Measurements from ENCODE around the gene CST9.
A peak's percentile ranks its signal among the peaks of the same experiment; 100 is the strongest.
"Not testable (repeated sequence)": the region's sequence is repeated elsewhere in the genome, so short reads cannot be mapped to it uniquely, and the experiment has no call there.

CST9 gene

DNA sequence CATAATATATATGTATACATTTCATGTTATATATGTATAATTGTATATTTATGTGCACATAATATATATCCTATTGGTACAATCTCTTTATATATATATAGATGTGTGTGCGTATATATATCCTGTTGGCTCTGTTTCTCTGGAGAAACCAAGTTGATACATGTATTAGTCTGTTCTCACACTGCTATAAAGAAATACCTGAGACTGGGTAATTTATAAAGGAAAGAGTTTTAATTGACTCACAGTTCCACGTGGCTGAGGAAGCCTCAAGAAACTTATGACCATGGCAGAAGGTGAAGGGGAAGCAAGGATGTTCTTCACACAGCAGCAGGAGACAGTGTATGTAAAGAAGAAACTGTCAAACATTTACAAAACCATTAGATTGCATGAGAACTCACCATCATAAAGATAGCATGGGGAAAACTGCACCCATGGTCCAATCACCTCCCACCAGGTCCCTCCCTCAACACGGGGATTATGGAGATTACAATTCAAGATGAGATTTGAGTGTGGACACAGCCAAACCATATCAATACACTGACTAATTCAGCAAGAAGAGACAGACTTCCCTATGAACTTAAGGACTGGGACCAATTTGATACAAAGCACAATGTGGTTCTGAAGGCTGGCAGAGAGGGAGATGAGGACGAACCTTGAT is 18.1 kb upstream of the CST9 start:
- DNase-seq, result no peak

DNA sequence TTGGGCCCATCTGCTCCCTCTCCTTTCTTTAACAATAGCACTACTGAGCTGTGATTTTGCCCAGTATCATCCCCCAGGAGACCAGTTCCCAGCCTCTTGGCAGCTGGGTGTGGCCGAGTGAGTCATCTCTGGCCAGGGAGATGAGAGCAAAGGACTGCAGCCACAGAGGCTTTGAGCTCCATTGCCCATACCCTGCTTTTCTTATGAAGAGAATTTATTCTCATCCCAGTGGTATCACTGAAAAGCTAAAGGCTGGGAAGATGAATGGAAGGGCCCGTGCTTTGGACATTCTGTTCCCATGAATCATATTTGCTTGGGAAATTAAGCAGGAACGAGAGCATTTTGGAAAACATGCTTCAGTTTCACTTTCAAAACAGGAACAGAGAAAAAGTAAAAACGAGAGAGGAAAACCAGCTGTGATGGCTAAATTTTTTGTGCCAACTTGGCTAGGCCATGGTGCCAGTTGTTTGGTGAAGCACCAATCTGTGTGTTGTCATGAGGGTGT is 17.2 kb upstream of the CST9 start:
- DNase-seq, result no peak

DNA sequence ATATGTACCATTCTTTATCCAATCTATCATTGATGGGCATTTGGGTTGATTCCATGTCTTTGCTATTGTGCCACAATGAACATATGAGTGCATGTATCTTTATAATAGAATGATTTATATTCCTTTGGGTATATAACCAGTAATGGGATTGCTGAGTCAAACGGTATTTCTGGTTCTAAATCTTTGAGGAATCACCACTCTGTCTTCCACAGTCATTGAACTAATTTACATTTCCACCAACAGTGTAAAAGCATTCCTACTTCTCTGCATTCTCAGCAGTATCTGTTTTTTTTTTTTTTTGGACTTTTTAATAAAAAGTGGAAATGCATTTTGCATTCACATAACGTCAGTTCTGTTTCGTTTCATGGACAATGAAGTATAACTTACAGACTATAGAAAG is 16.7 kb upstream of the CST9 start:
- DNase-seq, result not testable (repeated sequence)

DNA sequence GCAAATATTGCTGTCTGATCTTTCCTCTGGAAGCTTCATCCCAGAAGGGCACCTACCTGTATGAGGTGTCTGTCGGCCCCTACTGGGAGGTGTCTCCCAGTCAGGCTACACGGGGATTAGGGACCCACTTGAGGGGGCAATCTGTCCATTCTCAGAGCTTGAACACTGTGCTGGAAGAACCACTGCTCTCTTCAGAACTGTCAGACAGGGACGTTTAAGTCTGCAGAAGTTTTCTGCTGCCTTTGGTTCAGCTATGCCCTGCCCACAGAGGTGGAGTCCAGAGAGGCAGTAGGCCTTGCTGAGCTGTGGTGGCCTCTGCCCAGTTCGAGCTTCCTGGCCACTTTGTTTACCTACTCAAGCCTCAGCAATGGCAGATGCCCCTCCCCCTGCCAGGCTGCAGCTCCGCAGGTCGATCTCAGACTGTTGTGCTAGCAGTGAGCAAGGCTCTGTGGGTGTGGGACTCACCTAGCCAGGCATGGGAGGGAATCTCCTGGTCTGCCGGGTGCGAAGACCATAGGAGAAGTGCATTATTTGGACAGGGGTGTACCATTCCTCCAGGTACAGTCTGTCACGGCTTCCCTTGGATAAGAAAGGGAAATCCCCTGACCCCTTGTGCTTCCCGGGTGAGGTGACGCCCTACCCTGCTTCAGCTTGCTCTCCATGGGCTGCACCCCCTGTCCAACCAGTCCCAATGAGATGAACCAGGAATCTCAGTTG is 15.1 kb upstream of the CST9 start:
- not testable (repeated sequence) for DNase-seq

DNA sequence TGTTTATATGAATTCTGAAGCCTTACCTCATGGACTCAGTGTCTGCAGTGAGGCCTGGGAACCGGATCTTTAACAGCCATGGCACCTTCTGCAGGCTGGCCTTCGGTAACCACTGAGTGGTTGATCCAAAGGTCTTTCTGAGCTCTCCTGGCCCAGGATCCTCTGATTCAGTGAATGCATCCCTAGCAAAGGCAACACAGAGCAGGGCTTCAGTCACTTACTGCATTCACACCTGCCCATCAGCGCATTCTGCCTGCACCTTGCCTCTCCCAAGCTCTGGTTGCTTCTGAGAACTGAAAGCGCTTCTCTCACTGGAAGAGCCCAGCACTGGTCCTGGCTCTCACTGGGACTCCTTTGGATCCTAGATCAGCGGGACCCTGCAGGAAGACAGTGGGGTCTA is 8.4 kb upstream of the CST9 start:
- DNase-seq, result no peak

DNA sequence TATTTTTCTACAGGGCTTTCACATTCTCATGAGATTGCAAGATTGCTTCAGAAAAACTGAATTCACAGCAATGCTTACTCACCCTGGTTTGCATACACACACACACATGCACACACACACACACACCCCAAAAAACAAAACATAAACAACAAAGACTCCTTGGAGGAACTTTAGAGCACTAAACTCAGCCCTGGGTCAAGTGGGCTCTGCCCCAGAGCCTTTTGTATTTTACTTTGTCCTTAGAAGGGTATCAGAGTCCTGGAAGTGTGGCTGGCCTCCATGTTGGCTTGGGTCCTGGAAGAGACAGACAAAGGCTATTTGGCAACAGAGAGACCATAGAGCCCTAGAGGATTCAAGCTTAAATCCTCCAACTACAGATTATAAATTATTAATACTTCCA is 8.0 kb upstream of the CST9 start:
- no peak for DNase-seq

DNA sequence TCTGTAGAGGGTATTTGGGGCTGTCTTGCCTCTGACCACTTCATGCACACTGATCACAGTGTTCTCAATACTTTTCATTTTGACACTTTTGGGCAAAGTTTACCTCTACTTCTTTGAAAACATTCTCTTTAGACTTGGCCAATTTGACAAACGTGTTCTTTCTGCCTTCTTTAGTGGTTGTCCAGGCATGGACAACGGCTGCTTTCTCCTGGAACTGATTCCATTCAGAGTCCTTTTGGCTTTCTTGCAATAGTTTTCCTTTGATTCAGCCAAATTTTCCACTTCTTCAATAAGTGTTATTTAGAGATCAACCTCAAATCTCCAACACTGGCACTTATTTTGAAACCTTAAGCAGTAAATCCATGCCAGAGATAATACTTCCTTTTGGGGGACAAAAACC is 6.7 kb upstream of the CST9 start:
- no peak for DNase-seq

DNA sequence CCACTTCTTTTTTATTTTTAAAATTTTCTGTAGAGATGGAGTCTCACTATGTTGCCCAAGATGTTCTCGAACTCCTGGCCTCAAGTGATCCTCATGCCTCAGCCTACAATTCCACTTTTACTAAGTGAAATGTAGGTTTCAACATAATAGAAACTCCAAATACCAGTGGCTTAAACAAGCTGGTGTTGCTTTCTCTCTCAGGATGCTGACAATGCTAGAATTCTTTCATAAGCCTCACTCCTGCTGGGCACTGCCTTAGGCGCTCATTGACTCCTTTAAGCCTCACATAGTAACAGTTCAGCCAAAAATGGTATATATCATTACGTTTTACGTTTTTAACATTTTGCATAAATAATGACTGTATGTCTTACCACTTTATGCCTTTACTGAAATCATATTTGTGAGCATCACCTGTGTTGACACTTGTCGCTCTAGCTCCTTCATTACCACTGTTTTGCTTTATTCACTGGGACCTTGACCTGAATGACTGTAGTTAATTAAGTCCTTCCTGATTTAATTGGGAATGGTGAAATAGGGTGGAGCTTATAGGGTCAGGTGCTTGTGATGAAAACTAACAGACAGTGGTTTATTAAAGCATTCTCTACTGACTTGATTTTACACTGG is 3.9 kb upstream of the CST9 start:
- DNase-seq, result no peak

DNA sequence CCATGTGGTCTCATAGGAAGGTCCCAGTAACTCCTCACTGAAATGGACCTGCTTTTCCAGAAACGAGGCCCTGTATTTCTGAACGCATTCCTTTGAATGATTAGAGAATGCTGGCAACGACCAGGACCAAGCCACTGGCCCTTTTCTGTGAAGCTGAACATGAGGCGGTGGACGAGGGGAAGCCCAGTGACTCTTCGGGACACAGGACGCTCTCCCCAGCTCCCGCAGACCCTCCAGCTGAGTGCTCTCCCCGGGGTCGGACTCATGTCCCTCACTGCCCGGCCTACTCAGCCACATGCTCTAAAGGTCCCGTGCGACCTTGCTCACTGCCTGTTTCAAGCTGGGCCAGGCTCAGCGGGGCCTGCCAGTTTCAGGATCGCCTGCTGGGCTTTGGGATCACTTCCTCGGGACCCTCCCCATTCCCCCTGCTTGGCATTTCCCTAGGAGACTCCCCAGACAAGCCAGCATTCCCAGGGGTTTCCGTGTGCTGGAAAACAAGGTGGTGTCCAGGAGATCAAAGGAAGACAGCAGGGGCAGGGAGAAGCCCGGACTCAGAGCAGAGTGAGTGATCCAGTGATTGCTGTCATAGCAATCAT is 2.6 kb upstream of the CST9 start:
- DNase-seq, result no peak

DNA sequence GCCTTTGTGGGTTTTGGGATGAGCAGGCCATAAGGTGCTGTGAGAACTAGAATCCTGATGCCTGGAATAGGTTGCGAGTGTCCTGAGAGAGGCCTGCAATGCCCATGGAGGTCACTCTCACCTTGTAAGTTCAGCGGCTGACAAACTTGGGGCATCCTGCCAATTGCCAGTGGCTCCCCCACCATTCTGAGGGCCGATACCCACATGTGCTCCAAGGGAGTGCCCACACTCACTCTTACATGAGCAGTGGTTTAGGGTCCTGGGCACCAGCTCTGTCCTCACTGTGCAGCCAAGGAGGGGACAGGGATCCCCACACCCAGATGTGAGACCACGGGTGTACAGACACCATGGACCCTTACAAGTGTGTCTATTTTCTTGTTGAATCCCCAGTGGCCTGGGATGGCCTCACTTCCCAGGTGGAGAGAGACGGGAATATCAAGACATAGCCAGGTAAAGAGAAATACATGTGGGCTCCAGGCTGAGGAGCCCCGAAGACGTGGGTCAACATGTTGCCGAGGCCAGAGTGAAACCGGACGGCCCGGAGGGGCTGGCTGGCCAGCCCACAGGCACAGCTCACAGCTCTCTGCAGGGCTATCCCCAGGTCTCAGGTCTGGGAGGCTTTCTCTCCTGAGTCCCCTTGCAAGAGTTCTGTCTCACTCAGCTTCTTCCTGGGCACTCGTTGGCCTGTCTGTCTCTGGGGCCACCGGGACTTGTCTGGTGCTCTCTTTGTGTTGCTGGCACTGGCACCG is 2.0 kb upstream of the CST9 start:
- DNase-seq, result no peak

DNA sequence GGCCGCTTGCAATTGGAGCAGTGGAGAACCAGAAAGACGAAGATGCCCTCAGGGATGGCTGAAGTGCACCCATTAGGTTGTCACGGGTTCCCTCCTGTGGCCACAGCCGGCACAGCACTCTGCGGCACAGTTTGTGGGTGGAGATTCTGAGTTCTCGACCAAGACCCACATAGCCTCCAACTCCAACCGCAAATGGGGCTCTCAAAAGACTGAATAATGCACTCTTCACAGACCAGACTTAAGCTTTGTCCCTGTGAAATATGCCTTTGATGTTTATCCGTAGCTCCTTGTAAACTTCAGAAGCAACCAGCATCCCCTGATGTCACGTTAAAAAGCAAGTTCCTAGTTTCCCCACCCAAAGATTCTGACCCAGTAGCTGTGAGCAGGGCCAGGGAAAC is 934 bp upstream of the CST9 start:
- DNase-seq, result peak; percentile 33

DNA sequence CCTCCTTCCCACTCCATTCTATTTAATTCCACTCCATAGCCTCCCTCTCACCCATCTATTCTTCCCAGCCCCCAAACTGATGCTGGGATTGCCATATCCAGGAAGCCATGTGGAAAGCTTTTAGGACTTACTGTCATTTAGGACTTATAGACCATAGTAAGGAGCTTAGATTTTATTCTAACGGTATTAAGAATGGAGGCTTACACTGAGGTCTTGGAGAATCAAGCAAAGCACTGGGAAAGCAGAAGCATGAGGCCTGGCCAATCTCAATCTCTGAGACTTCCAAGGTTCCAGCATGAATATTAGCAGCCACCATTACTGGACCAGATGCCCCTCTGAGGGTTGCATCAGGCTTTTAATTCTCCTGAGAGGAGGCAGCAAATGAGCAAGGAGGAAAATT is 1.4 kb downstream of the CST9 start:
- no peak for DNase-seq

DNA sequence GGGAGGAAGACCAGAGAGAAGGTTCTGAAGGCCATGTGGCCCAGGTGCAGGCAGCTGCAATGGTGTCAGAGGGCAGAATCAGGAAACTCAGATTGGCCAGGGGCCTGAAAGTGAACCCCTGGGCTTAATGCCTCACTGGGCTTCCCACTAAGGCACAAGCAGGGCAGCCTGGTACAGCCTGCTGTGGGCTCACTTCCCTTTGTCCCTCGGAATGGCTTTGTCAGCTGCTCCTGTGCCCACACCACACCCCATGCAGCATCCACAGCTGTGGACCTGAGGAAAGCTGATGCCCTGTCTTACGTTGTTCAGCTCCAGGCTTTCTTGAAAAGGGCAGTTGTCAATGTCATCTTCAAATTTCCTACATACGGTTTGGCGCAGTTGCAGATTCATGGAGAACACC is 2.4 kb downstream of the CST9 start:
- no peak for DNase-seq

DNA sequence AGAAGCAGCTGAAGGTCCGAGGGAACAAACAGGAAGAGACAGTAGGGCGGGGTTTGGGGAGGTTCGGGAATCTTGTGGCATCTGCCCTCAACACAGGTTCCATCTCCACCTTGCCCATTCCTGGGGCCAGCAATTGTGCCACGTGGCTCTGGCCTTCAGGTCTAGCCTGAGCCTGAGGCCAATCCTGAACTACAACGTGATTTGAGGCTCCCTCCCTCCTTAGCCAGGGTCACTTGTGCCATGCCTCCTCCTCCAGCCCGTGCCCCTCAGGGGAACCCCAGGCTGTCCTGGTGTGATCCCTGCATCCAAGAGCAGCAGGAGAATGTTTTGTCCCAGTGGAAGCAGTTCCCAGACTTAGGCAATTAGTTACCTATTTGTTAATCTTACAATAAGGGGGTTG is 3.0 kb downstream of the CST9 start:
- no peak for DNase-seq

DNA sequence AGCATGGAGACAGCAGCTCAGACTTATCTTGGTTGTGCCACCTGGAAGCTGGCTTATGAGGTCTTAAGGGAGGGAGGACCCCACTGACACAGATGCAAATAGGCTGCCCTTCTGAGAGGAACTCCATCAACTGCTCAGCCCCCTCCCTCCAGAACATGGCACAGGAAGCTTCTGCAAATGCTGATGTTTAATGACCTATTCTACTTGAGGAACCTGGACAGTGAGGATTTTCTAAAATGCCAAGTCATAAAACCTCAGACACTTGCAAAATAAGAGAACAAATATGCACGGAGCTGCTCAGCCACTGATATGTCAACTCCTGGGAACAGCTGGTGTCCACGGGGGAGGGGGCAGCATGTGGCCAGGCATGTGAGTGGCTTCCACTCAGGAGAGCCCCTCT is 3.5 kb downstream of the CST9 start:
- DNase-seq, result no peak

DNA sequence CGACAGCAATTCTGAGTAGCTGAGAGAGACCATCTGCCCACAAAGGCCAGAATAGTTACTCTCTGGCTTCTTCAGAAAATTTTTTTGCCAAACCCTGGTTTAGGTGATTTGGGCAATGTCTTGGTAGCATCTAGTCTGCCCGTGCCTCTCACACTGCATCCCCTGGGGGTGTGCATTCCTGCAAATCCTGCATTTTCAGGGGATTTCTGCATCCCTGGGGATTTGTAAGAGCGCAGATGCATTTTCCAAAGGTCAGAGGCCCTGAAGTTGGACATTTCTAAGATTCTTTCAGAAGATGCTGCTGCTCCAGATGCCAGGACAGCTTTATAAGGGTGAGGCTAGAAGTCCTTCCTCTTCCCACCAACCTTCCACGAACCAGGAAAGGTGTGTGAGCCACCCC is 4.0 kb downstream of the CST9 start:
- no peak for DNase-seq

DNA sequence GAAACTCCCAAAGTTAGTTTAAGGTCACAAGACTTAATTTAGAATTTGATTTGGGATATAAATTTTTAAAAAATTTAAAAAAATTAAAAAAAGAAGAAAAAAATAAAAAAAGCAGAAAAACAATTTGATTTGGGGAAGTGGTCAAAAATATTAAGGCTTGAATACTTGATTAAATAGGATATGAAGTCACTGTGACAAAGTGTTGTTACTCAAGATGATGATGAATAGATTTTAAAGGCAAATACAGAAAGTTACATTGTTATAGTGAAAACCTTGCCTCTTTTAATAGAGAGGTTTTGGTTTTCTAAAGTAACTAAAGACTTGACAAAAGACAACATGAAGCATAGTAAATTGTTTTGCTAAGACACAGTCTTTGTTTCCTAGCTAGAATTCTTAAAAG is 7.2 kb downstream of the CST9 start:
- DNase-seq, result no peak

DNA sequence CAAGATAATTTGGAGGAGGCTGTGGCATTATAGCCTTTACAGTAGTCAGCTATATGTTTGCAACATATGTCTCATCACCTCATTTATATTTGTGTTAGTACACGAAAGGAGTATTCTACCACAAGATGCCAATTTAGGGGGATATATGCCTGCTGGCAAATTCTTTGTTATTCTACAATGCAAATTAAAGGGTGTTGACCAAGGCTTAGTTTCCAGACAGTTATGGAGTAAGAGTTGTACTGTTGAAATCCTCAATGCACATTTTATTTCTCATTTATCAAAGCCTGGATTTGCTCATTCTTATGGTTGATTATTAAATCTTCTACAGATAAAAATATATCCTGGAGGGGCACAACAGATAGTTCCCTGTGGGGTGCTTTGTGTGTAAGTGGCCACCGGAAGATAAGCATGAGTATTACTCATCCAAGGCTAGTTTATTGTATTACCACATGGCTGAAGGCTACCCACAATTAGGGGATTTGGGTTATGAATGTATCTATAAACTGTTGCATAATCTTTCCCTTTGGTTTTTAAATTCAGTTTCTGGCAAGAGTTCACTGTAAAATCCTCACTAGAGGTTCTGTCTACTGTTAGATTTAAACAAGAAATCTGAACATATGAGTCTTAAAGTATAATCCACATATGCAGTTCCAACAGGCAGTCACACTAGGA is 9.0 kb downstream of the CST9 start:
- DNase-seq, result no peak

DNA sequence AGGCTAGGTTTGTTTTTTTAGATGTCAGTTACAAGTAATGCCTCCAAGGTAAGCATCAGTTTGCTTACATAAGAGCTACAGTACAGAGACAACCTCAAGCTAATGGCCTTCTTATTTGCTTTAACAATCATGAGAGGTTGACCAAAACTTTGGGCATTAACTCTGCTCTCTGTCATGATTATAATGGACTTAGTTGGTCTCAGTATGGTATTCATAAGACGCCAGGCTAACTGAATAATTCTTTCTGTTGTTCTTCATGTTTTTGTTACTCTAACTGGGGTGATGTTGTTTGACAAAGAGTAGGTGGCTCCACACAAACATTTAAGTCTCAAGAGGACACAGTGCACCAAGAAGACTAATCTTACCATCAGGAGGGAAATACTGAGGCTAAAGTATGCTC is 9.8 kb downstream of the CST9 start:
- DNase-seq, result no peak

DNA sequence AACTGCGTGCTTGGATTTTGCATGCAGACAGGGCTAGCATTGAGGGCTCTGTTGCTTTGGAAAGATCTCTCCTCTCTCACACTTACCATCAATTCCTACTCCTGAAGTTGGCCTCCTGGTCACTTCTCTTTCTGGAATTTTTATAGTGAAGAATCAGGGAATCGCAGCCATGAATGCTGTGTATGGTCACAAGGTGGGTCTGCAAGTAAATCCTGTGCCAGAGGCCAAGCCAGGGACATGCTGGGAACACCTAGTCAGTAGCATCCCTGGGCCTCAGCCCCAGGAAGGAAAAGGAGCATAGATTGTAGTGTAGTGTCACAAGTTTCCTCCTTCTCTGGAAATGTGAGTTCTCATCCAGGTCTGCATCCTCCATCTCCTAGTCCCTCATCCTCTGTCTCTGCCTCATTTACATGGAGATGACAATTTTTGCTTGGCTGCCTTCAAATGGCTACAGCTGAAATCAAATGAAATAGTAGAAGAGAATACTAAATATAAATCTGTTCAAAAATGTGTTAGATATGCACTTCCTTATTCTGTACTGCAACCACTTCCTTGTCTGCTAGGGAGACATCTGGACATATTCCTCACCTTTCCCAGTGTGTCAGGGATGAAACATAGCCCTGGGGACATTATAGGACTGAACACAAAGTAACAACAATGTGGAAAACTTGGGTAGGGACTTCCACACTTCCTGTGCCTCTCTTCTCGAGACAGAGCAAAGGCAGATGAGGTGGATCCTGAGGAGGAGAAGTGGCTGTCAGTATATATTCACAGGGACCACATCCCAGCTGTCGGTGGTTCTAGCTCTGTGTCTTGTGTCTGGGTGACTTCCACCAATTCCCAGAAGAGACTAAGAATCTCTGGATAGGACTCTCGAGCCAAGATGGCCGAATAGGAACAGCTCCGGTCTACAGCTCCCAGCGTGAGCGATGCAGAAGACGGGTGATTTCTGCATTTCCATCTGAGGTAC is 17.0 kb downstream of the CST9 start:
- no peak for DNase-seq

DNA sequence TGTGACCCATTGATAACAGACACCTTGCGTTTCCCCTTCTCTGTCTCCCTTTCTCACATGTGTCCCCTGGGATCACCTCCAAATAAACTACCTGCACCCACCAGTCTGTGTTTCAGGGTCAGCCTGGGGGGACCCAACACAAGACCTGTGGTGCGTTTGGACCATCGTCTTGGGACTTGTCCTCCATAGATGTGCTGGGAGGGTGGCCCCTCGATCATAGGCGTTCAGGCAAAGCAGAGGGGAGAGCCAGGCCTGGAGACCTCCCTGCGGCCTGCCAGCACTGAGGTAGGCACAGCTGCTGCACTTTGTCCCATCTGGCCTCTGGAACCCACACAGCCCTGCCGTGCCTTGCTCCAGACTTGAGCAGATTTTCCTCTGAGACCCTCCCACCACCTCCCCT is 18.1 kb downstream of the CST9 start:
- DNase-seq, result no peak

Data from effector CD4-positive, alpha-beta T cell (primary cell).